HepG2 (cell line): ENCODE results near the gene WDR87. TPM values are rescaled to one million over a fixed set of nuclear protein-coding genes. Genes with fewer than 3 reads are reported as not detected.
A peak's percentile ranks its signal among the peaks of the same experiment; 100 is the strongest.

Source experiments
- ARID4A ChIP-seq: sonication (generic); formaldehyde crosslinking; IDR thresholded peaks from 2 replicates; pipeline ENCODE4 v1.5.0; 2020; ENCODE audit warnings: mild to moderate bottlenecking, missing genetic modification reagents, borderline replicate concordance
- ATF2 ChIP-seq: sonication (generic); formaldehyde crosslinking; IDR thresholded peaks from 2 replicates; pipeline ENCODE4 v1.4.0; 2020; ENCODE audit warnings: missing genetic modification reagents
- BRCA1 ChIP-seq: sonication (generic); formaldehyde crosslinking; IDR thresholded peaks from 2 replicates; pipeline ENCODE4 v1.4.0; 2020; ENCODE audit warnings: missing genetic modification reagents
- LCORL ChIP-seq, 2 experiments: fragments of 450-650 bp in 1 of 2; sonication (generic) in 1 of 2; formaldehyde crosslinking in 1 of 2; IDR thresholded peaks; 2 replicates each; pipeline versions ENCODE4 v1.5.0 to v1.6.1; 2017 to 2020; ENCODE audit warnings: antibody characterized with exemption in 1 of 2, missing genetic modification reagents in 1 of 2
- PHF21A ChIP-seq: sonication (generic); formaldehyde crosslinking; IDR thresholded peaks from 2 replicates; pipeline ENCODE4 v1.5.0; 2020; ENCODE audit warnings: mild to moderate bottlenecking, missing genetic modification reagents
- THAP11 ChIP-seq: IDR thresholded peaks from 2 replicates; pipeline ENCODE4 v1.6.1; 2016; ENCODE audit warnings: missing biosample characterization, missing genetic modification reagents
- ZBTB20 ChIP-seq: sonication (generic); formaldehyde crosslinking; IDR thresholded peaks from 2 replicates; pipeline ENCODE4 v1.8.1; 2023; ENCODE audit warnings: missing genetic modification reagents, low read depth, mild to moderate bottlenecking, borderline replicate concordance
- ZBTB21 ChIP-seq: sonication (generic); formaldehyde crosslinking; IDR thresholded peaks from 2 replicates; pipeline ENCODE4 v1.4.0; 2020; ENCODE audit warnings: missing genetic modification reagents
- ZNF138 ChIP-seq: sonication (generic); formaldehyde crosslinking; IDR thresholded peaks from 2 replicates; pipeline ENCODE4 v1.5.0; 2020; ENCODE audit warnings: mild to moderate bottlenecking, low read depth, missing genetic modification reagents
- ZNF512 ChIP-seq: sonication (generic); formaldehyde crosslinking; IDR thresholded peaks from 2 replicates; pipeline ENCODE4 v1.4.0; 2020; ENCODE audit warnings: mild to moderate bottlenecking, missing genetic modification reagents
- ZNF589 ChIP-seq: sonication (generic); formaldehyde crosslinking; conservative IDR thresholded peaks from 2 replicates; pipeline ENCODE4 v1.8.0; 2022; ENCODE audit warnings: mild to moderate bottlenecking, moderate library complexity, missing genetic modification reagents
- polyA plus RNA-seq, 8 experiments: library from polyadenylated mRNA; depleted of rRNA in 3 of 8; stranded (reverse) in 7 of 8; unstranded in 1 of 8; fragments of >200 nt; fragmentation: Illumina TruSeq in 4 of 8; extraction: Trizol in 4 of 8; gene quantifications; 2 replicates each; pipeline versions ENCODE4 v1.2.1 to v1.2.3, GENCODE V29; 2011 to 2016; ENCODE audit warnings: low read depth in 4 of 8, missing spikeins in 1 of 8, mixed read lengths in 1 of 8; ENCODE audit not compliant: insufficient read depth in 1 of 8
- total RNA-seq, 5 experiments: library from RNA; depleted of rRNA; stranded (reverse); fragments of >200 nt; fragmentation: Illumina TruSeq; extraction: Trizol; gene quantifications; 2 replicates each; pipeline ENCODE4 v1.2.3, GENCODE V29; 2016; ENCODE audit warnings: low read depth in 1 of 5
- TF ChIP-seq, protein P1 (sequence below): sonication (generic); formaldehyde crosslinking; IDR thresholded peaks from 2 replicates; pipeline ENCODE4 v1.4.0; 2020; ENCODE audit warnings: missing genetic modification reagents
- TF ChIP-seq, protein P2 (sequence below): sonication (generic); formaldehyde crosslinking; IDR thresholded peaks from 2 replicates; pipeline ENCODE4 v1.5.1; 2020; ENCODE audit warnings: mild to moderate bottlenecking, missing genetic modification reagents
- TF ChIP-seq, protein P3 (sequence below), 2 experiments: sonication (generic) in 1 of 2; formaldehyde crosslinking in 1 of 2; IDR thresholded peaks; 2 replicates each; pipeline versions ENCODE4 v1.4.0 to v1.6.1; 2018 to 2020; ENCODE audit warnings: missing genetic modification reagents in 2 of 2, borderline replicate concordance in 1 of 2, low read depth in 1 of 2, mild to moderate bottlenecking in 1 of 2, missing biosample characterization in 1 of 2

Gene WDR87
- total and polyA plus RNA-seq, 2 of the 13 experiments (the other 11 are each of a cell fraction or from before 2014, with no cell fraction given): not detected

- TF ChIP-seq, protein P1, sequence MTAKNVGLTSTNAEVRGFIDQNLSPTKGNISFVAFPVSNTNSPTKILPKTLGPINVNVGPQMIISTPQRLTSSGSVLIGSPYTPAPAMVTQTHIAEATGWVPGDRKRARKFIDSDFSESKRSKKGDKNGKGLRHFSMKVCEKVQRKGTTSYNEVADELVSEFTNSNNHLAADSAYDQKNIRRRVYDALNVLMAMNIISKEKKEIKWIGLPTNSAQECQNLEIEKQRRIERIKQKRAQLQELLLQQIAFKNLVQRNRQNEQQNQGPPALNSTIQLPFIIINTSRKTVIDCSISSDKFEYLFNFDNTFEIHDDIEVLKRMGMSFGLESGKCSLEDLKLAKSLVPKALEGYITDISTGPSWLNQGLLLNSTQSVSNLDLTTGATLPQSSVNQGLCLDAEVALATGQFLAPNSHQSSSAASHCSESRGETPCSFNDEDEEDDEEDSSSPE: peak; percentile 53; the same call in 1 of the 2 replicates
- no peak for TF ChIP-seq ZNF512 (CRISPR knock-in tag)
- TF ChIP-seq ZBTB21: 0 out of 2 replicates have a peak, but pooled peaks have one; percentile 38
- TF ChIP-seq PHF21A (CRISPR knock-in tag): peak; percentile 67; the same call in 1 of the 2 replicates
- TF ChIP-seq, protein P2, sequence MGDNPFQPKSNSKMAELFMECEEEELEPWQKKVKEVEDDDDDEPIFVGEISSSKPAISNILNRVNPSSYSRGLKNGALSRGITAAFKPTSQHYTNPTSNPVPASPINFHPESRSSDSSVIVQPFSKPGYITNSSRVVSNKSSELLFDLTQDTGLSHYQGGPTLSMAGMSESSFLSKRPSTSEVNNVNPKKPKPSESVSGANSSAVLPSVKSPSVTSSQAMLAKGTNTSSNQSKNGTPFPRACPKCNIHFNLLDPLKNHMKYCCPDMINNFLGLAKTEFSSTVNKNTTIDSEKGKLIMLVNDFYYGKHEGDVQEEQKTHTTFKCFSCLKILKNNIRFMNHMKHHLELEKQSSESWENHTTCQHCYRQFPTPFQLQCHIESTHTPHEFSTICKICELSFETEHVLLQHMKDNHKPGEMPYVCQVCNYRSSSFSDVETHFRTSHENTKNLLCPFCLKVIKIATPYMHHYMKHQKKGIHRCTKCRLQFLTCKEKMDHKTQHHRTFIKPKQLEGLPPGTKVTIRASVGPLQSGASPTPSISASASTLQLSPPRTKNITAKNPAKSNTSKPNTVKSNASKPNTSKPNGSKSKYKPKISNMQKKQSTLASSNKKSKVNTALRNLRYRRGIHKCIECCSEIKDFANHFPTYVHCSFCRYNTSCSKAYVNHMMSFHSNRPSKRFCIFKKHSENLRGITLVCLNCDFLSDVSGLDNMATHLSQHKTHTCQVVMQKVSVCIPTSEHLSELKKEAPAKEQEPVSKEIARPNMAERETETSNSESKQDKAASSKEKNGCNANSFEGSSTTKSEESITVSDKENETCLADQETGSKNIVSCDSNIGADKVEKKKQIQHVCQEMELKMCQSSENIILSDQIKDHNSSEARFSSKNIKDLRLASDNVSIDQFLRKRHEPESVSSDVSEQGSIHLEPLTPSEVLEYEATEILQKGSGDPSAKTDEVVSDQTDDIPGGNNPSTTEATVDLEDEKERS (CRISPR knock-in tag): no peak
- TF ChIP-seq THAP11: peak; percentile 76
- peak; percentile 48; the same call in 1 of the 2 replicates for TF ChIP-seq ZBTB20 (CRISPR knock-in tag)
- no peak for TF ChIP-seq LCORL (IDR thresholded peaks at IDR 0.05)
- TF ChIP-seq LCORL (CRISPR knock-in tag; IDR thresholded peaks at IDR 0.05): peak; percentile 46; the same call in 1 of the 2 replicates
- TF ChIP-seq ZNF138: 0 out of 2 replicates have a peak, but pooled peaks have one; percentile 32
- no peak for TF ChIP-seq BRCA1 (CRISPR knock-in tag)
- TF ChIP-seq ARID4A (CRISPR knock-in tag): peak; percentile 56; the same call in 1 of the 2 replicates
- peak; percentile 88; the same call in 1 of the 2 replicates for TF ChIP-seq ATF2 (CRISPR knock-in tag)
- TF ChIP-seq, protein P3, sequence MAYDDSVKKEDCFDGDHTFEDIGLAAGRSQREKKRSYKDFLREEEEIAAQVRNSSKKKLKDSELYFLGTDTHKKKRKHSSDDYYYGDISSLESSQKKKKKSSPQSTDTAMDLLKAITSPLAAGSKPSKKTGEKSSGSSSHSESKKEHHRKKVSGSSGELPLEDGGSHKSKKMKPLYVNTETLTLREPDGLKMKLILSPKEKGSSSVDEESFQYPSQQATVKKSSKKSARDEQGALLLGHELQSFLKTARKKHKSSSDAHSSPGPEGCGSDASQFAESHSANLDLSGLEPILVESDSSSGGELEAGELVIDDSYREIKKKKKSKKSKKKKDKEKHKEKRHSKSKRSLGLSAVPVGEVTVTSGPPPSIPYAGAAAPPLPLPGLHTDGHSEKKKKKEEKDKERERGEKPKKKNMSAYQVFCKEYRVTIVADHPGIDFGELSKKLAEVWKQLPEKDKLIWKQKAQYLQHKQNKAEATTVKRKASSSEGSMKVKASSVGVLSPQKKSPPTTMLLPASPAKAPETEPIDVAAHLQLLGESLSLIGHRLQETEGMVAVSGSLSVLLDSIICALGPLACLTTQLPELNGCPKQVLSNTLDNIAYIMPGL (CRISPR knock-in tag; IDR thresholded peaks at IDR 0.05; ENCODE audit: borderline replicate concordance in 1 of 2, low read depth in 1 of 2): peak in 1 of 2 experiments; percentile 48; a peak in 1 of 4 replicates
- TF ChIP-seq ZNF589 (CRISPR knock-in tag): 0 out of 2 replicates have a peak, but pooled peaks have one; percentile 33
Measured at GRCh38 chr19:37933937-37934358, 27.6 kb upstream of the WDR87 start (continued).
